ENCODE measurements around the gene FNIP2.
"Not testable (repeated sequence)": the region's sequence is repeated elsewhere in the genome, so short reads cannot be mapped to it uniquely, and the experiment has no call there.

Gene FNIP2

DNA sequence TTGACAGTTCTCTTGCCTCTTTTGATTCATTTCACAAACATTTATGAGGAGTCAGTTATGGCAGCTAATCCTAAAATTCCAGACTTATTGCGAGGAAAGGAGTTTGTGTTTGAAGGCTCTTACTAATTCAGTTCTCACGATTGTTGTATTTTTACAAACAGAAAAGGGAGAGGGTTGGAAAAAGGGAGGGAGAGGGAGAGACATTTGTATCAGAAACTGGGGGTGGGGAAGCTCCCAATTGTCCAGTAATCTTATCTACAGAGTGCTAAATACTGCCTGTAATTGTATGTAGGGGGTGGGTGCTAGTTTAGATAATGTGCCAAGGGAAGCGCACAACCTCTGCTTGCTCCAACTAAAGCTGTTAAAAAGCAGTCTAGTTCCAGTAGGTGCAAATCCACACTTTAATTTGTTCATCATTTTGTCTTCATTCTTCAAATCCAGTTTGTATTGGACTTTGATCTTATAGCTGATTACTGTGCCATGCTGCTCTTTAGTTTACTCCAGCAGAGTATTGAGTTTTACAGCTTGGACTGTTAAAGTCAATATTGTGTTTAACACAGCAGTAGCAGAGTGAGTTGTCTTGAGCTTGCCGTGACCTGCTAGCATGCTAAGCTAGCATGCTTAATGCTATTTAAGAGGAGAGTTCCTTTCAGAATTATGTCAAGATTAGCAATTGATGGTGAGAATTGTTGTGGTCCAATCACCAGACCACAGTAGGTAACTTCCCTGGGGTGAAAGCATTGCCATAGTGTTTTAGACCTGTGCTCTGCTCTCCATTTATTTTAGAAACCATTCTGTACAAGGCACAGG is 13.9 kb downstream of the FNIP2 start:
- Histone ChIP-seq H3K4me3 (ENCODE audit: low read depth in 1 of 2, low read length in 2 of 2) (no peak overlapping the region), H3K4me1 (ENCODE audit: insufficient read depth, low read length) (peaks cover 65% of the 10 kb centered on the region), H3K27me3 (ENCODE audit: control insufficient read depth in 1 of 2, insufficient read depth in 2 of 2, low read length in 2 of 2) (no peaks in the 10 kb centered on the region), H3K9ac (ENCODE audit: low read length) (no peak overlapping the region), H3K36me3 (ENCODE audit: insufficient read depth, low read length) (no peaks in the 10 kb centered on the region), H3K9me3 (ENCODE audit: low read length) (no peaks in the 10 kb centered on the region), H3K27ac (ENCODE audit: low read depth, low read length) (peak overlapping the region; percentile 53)

DNA sequence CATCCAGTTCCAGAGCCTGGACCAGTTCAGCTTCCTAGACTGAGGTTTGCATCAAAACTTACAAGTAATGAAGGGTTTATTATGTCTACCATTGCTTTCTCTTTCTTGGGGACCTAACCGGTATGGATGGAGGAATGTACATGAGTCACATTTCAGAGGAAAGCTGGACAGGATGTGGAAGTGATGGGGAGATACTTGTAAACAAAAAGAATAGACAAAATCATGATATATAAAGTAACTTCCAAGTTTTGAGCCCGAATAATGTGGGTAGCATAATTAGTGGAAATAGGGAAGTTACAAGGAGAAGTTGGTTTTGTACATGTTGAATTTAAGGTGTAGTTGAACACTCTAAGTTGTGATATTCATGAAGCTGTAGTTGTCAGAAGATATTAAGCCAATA is 15.0 kb downstream of the FNIP2 start:
- H3K4me1 ChIP-seq (ENCODE audit: insufficient read depth, low read length), result peaks cover 68% of the 10 kb centered on the region
- no peaks in the 10 kb centered on the region for H3K27me3 ChIP-seq (ENCODE audit: control insufficient read depth in 1 of 2, insufficient read depth in 2 of 2, low read length in 2 of 2)
- H3K4me3 ChIP-seq (ENCODE audit: low read depth in 1 of 2, low read length in 2 of 2), result no peak overlapping the region
- H3K9me3 ChIP-seq (ENCODE audit: low read length), result no peaks in the 10 kb centered on the region
- no peak overlapping the region for H3K9ac ChIP-seq (ENCODE audit: low read length)
- H3K27ac ChIP-seq (ENCODE audit: low read depth, low read length), result no peak overlapping the region
- H3K36me3 ChIP-seq (ENCODE audit: insufficient read depth, low read length), result no peaks in the 10 kb centered on the region

- Histone ChIP-seq H3K36me3 (ENCODE audit: insufficient read depth, low read length) (no peaks in the 10 kb centered on the region), H3K27me3 (ENCODE audit: control insufficient read depth in 1 of 2, insufficient read depth in 2 of 2, low read length in 2 of 2) (no peaks in the 10 kb centered on the region), H3K4me1 (ENCODE audit: insufficient read depth, low read length) (peaks cover 72% of the 10 kb centered on the region), H3K9ac (ENCODE audit: low read length) (no peak overlapping the region), H3K9me3 (ENCODE audit: low read length) (no peaks in the 10 kb centered on the region), H3K4me3 (ENCODE audit: low read depth in 1 of 2, low read length in 2 of 2) (peak overlapping the region in 1 of 2 donors; percentile 22), H3K27ac (ENCODE audit: low read depth, low read length) (peak overlapping the region; percentile 14)
These were observed 16.9 kb downstream of the FNIP2 start for GRCh38 chr4:158785718-158786117.

DNA sequence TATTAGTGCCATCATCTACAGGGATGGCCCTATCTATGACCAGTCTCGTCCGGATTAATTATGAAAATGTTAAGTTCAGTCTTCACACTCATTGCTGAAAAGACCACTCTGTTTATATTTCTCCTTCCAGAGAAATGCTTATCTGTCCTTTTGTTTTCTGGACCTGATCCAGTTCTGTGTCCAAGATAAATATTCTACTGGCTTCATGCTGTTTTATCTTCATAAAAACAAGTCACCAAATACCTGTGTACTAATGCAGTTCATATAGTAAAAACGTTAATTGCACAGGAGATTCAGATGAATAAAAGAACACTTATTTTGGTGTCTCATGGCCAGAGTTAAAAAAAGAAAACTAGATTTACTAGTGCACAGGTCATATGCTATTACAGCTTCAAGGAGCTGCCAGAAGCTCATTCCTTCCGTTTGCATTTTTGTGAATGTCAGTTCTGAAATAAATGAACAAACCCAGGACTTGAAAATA is 17.3 kb downstream of the FNIP2 start:
- no peaks in the 10 kb centered on the region for H3K36me3 ChIP-seq (ENCODE audit: insufficient read depth, low read length)
- peaks cover 72% of the 10 kb centered on the region for H3K4me1 ChIP-seq (ENCODE audit: insufficient read depth, low read length)
- H3K27ac ChIP-seq (ENCODE audit: low read depth, low read length), result peak overlapping the region; percentile 14
- no peaks in the 10 kb centered on the region for H3K27me3 ChIP-seq (ENCODE audit: control insufficient read depth in 1 of 2, insufficient read depth in 2 of 2, low read length in 2 of 2)
- no peaks in the 10 kb centered on the region for H3K9me3 ChIP-seq (ENCODE audit: low read length)
- peak overlapping the region in 1 of 2 donors; percentile 22 for H3K4me3 ChIP-seq (ENCODE audit: low read depth in 1 of 2, low read length in 2 of 2)
- no peak overlapping the region for H3K9ac ChIP-seq (ENCODE audit: low read length)

- H3K27me3 ChIP-seq (ENCODE audit: control insufficient read depth in 1 of 2, insufficient read depth in 2 of 2, low read length in 2 of 2), result no peaks in the 10 kb centered on the region
- H3K4me1 ChIP-seq (ENCODE audit: insufficient read depth, low read length), result peaks cover 69% of the 10 kb centered on the region
- H3K27ac ChIP-seq (ENCODE audit: low read depth, low read length), result no peak overlapping the region
- no peaks in the 10 kb centered on the region for H3K9me3 ChIP-seq (ENCODE audit: low read length)
- no peaks in the 10 kb centered on the region for H3K36me3 ChIP-seq (ENCODE audit: insufficient read depth, low read length)
- no peak overlapping the region for H3K4me3 ChIP-seq (ENCODE audit: low read depth in 1 of 2, low read length in 2 of 2)
- no peak overlapping the region for H3K9ac ChIP-seq (ENCODE audit: low read length)
These were observed 18.1 kb downstream of the FNIP2 start for GRCh38 chr4:158786955-158787354.

- Histone ChIP-seq H3K27ac (ENCODE audit: low read depth, low read length) (peak overlapping the region; percentile 19), H3K9me3 (ENCODE audit: low read length) (no peaks in the 10 kb centered on the region), H3K9ac (ENCODE audit: low read length) (no peak overlapping the region), H3K36me3 (ENCODE audit: insufficient read depth, low read length) (no peaks in the 10 kb centered on the region), H3K4me1 (ENCODE audit: insufficient read depth, low read length) (peaks cover 60% of the 10 kb centered on the region), H3K27me3 (ENCODE audit: control insufficient read depth in 1 of 2, insufficient read depth in 2 of 2, low read length in 2 of 2) (no peaks in the 10 kb centered on the region), H3K4me3 (ENCODE audit: low read depth in 1 of 2, low read length in 2 of 2) (no peak overlapping the region)
These were observed 19.1 kb downstream of the FNIP2 start for GRCh38 chr4:158787709-158788475.

DNA sequence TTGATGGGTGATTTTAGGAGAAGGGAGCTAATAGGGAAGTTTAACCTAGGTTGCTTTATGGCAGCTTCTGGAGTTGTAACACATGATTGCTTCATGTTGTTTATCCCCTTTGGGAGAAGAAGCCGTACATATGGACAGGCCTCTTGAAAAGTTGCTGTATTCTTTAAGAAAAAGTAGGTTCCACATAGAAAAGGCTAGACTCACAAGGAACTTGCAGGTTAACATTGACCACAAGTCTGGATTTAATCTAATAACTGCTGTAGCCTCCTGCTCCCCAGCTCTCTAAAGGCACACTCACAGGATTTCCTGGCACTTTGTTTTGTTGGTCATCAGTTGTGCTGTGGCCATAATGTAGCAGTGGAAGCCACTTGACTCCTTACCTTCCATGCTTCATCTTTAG is 19.7 kb downstream of the FNIP2 start:
- Histone ChIP-seq H3K4me1 (ENCODE audit: insufficient read depth, low read length) (peaks cover 54% of the 10 kb centered on the region), H3K27me3 (ENCODE audit: control insufficient read depth in 1 of 2, insufficient read depth in 2 of 2, low read length in 2 of 2) (no peaks in the 10 kb centered on the region), H3K9ac (ENCODE audit: low read length) (no peak overlapping the region), H3K36me3 (ENCODE audit: insufficient read depth, low read length) (no peaks in the 10 kb centered on the region), H3K9me3 (ENCODE audit: low read length) (no peaks in the 10 kb centered on the region), H3K4me3 (ENCODE audit: low read depth in 1 of 2, low read length in 2 of 2) (no peak overlapping the region), H3K27ac (ENCODE audit: low read depth, low read length) (no peak overlapping the region)

- Histone ChIP-seq H3K27me3 (ENCODE audit: control insufficient read depth in 1 of 2, insufficient read depth in 2 of 2, low read length in 2 of 2) (no peaks in the 10 kb centered on the region), H3K4me1 (ENCODE audit: insufficient read depth, low read length) (peaks cover 42% of the 10 kb centered on the region), H3K36me3 (ENCODE audit: insufficient read depth, low read length) (no peaks in the 10 kb centered on the region), H3K9ac (ENCODE audit: low read length) (no peak overlapping the region), H3K4me3 (ENCODE audit: low read depth in 1 of 2, low read length in 2 of 2) (no peak overlapping the region), H3K9me3 (ENCODE audit: low read length) (no peaks in the 10 kb centered on the region), H3K27ac (ENCODE audit: low read depth, low read length) (no peak overlapping the region)
These were observed 21.0 kb downstream of the FNIP2 start for GRCh38 chr4:158789853-158790252.

DNA sequence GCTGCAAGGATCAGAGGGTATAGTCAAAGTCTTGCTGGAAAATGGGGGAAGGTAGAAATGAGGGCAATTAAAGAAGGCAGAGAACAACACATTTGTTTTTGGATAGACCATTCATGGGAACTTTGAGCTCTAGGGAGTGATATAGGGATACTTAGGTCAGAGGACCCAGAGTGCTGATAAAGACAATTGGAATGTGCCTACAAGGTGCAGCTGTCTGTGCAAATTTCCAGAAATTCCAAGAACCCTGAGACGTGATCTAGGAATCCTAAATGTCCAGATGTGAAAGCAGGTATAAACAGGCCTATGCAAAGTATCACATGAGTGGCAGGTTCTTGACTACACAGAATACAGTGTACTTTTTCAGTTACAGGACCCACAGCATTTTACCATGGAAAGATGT is 24.2 kb downstream of the FNIP2 start:
- H3K9ac ChIP-seq (ENCODE audit: low read length), result no peak overlapping the region
- H3K9me3 ChIP-seq (ENCODE audit: low read length), result no peaks in the 10 kb centered on the region
- H3K4me3 ChIP-seq (ENCODE audit: low read depth in 1 of 2, low read length in 2 of 2), result no peak overlapping the region
- peaks cover 13% of the 10 kb centered on the region for H3K4me1 ChIP-seq (ENCODE audit: insufficient read depth, low read length)
- no peak overlapping the region for H3K27ac ChIP-seq (ENCODE audit: low read depth, low read length)
- H3K36me3 ChIP-seq (ENCODE audit: insufficient read depth, low read length), result no peaks in the 10 kb centered on the region
- H3K27me3 ChIP-seq (ENCODE audit: control insufficient read depth in 1 of 2, insufficient read depth in 2 of 2, low read length in 2 of 2), result no peaks in the 10 kb centered on the region

GRCh38 chr4:158793430-158793829 is 24.6 kb downstream of the FNIP2 start:
- not testable (repeated sequence) for H3K27me3 ChIP-seq (ENCODE audit: control insufficient read depth in 1 of 2, insufficient read depth in 2 of 2, low read length in 2 of 2); H3K36me3 ChIP-seq (ENCODE audit: insufficient read depth, low read length); H3K4me3 ChIP-seq (ENCODE audit: low read depth in 1 of 2, low read length in 2 of 2); H3K9ac ChIP-seq (ENCODE audit: low read length); H3K4me1 ChIP-seq (ENCODE audit: insufficient read depth, low read length); H3K9me3 ChIP-seq (ENCODE audit: low read length); H3K27ac ChIP-seq (ENCODE audit: low read depth, low read length)

DNA sequence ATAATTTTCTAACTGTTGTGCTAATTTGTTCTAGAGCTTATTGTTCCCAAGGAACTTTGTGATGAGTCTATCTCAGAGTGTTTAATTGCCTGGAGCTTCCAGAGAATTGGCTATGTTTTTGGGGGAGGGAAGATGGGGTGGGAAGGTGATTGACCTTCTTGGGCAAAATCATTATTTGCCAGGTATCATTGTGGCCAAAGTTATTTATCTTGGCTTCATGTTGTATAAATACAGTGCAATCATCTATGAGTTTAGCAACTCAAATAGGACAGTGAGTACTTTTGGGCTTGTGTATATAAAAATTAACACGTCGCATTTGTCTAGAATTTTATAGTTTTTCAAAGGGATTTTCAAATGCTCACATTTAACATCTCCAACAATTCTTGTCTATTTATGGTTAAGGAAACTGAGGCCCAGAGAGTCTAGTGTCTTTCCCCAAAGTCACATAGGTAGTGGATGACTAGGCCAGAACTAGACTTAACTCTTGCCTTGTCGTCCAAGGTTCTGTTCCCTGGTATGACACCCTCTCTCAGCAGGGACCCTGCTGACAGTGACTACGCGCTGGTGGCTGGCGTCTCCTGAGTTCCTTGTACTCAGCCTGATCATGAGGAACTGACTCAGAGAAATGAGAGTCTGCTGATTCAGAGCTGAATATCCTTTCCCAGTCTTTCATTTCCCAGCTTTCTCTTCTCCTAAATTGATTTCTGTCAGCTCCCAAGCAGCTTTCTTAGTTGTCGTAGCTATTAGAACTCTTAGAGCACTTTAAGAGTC is 27.7 kb downstream of the FNIP2 start:
- no peaks in the 10 kb centered on the region for H3K27me3 ChIP-seq (ENCODE audit: control insufficient read depth in 1 of 2, insufficient read depth in 2 of 2, low read length in 2 of 2)
- no peak overlapping the region for H3K27ac ChIP-seq (ENCODE audit: low read depth, low read length)
- no peaks in the 10 kb centered on the region for H3K36me3 ChIP-seq (ENCODE audit: insufficient read depth, low read length)
- no peak overlapping the region for H3K4me3 ChIP-seq (ENCODE audit: low read depth in 1 of 2, low read length in 2 of 2)
- H3K9ac ChIP-seq (ENCODE audit: low read length), result no peak overlapping the region
- H3K4me1 ChIP-seq (ENCODE audit: insufficient read depth, low read length), result peaks cover 21% of the 10 kb centered on the region
- H3K9me3 ChIP-seq (ENCODE audit: low read length), result no peaks in the 10 kb centered on the region
